GM20431 (cell line): ENCODE results near the gene GAPDHS.

ENCODE experiments used
- in situ Hi-C: fragments of 300-500 bp; cut with MseI, MboI; formaldehyde crosslinking; loops from one replicate; pipeline ENCODE4 v1.15.0; 2020; ENCODE audit warnings: low sequenced_read_pairs; ENCODE audit not compliant: unreplicated experiment

Gene GAPDHS

GRCh38 chr19:35554076-35554475, 20.8 kb downstream of the GAPDHS start:
- in situ Hi-C loops: no loop called here

DNA sequence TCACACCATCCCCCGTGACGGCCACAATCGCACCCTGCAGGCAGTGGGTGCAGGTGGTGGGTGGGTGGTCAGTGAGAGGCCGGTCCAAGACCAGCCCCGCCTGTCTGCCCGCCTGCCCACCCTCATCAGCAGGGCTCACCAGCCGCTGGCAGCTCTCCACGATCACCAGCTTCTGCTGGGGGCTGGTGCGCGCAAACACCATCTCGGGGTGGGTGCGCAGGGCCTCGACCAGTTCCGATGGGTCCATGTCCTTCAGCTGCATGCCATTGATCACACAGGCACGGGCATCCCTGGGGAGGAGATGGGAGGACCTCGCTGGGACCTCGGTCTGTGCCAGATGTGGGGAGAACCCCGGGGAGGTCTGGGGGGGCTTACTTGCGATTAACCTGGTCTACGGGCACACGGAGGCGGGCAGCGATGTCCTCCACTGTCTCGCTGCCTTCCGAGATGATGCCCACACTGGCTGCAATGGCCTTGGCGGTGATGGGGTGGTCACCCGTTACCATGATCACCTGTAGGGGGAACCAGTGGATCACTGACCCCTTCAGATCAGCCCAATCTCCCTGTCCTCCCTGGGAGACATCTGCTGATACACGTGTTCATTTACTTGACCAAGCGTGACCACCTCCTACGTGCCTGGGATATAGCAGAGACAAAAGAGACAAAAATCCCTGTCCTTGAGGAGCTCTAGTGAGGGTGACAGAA, 22.2 kb downstream of the GAPDHS start:
- in situ Hi-C loops: no loop called here

DNA sequence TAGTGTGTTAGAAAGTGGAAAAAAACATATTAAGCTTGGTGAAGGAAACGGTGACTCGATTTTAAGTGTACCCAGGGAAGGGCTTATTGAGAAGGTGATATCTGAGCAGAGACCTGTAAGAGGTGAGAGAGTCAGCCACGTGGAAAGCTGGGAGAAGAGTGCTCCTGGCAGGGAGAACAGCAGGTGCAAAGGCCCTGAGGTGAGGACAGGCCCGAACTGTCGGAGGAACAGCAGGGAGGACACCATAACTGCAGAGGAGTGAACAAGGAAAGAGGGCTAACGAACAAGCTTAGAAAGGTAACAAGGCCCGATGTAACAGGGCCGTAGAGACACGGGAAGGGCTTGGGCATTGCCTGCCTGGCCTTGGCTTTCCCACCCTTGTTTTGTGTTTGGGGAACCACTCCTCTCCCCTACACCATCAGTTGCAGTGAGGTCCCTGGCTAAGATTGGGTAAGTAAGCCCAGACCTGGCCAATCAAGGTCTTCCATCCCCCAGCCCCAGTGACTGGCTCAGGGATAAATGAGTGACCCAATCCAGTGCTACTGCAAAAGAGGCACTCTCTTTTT, 22.9 kb downstream of the GAPDHS start:
- in situ Hi-C loops: no loop called here

DNA sequence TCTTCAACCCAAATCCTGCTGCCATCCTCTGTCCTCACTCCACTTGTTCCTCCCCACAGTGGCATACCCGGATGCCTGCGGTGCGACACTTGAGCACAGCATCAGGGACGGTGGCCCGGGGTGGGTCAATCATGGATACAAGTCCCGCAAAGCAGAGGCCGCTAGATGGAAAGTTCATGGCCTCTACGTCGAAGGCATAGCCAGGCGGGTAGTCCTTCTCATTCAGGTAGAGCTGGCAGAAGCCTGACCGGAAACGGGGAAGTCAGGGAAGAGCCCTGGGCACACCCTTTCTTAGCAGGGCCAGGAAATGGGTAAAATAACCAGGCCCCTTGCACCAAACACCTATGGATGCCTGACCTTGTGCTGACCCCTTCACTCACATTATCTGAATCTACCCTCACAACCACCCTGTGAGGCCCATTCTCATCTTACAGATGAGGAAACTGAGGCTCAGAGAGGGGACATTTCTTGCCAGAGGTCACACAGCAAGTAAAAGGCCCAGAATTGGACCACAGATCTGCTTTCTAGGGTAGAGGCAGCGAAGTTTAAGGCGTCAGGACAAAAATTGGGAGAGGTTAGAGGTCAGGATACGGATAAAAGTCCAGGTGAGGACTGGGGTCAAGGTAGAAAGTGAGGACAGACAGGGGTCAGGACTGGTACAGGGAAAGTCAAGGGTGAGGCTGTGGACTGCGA, 23.7 kb downstream of the GAPDHS start:
- in situ Hi-C loops: no loop called here

DNA sequence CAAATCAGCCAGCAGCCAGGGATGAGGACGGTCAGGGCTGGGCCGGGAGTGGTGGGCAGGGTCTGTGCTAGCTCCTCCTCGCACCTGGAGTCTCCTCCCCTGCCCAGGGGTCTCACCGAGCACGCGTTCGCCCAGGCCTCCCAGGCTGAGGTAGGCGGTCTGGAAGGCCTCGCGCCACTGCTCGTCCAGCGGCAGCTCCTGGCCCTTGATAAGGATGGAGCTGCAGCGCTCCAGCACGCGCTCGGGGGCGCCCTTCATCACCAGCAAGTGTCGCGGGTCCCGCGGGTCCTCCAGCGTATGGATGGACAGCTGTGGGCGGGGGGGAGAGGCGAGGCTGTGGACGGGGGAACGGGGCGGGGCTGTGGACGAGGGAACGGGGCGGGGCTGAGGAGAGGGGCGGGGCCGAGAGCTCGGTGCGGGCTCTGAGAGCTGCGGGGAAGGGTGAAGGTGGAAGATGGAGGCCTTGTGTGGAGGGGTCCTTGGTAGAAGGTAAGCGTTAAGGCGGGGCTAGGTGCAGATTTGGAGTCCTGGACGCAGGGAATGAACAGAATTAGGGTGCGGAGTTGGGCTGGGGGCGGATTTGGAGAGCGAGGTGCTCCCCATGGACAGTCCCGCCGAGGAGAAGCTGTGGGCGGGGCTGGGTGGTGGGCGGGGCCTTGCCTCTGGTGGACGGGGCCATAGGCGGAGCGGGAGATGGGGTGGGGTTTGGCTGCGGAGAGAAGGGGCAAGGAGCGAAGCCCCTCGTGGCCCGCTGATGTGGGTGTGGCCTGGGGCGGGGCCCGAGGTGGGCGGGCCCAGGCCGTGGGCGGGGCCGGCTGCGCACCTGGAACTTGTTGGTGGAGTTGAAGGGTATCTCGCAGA, 24.5 kb downstream of the GAPDHS start:
- in situ Hi-C loops: no loop called here

GRCh38 chr19:35558400-35559280, 25.4 kb downstream of the GAPDHS start:
- in situ Hi-C loops: no loop called here

GRCh38 chr19:35559281-35559659, 26.0 kb downstream of the GAPDHS start:
- in situ Hi-C loops: no loop called here

DNA sequence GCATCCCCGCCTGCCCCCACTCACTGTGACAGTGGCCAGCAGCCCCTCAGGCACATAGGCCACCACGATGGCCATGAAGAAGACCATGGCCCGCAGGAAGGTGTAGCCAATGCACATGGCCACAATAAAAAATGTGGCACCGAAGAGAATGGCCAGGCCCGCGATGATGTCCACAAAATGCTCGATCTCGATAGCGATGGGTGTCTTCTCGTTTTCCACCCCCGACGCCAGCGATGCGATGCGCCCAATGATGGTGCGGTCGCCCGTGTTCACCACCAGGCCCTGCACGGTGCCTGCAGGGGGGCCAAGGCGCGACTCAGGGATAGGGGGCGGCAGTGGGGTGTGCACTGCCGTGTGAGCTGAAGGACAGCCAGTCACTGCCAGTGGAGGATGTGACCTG, 26.5 kb downstream of the GAPDHS start:
- in situ Hi-C loops: no loop called here

- in situ Hi-C loops: no loop called here
Observed at GRCh38 chr19:35560271-35560670, 27.0 kb downstream of the GAPDHS start.

GRCh38 chr19:35560677-35561076, 27.4 kb downstream of the GAPDHS start:
- in situ Hi-C loops: no loop called here

- in situ Hi-C loops: no loop called here
Observed at GRCh38 chr19:35561436-35561835, 28.2 kb downstream of the GAPDHS start.

DNA sequence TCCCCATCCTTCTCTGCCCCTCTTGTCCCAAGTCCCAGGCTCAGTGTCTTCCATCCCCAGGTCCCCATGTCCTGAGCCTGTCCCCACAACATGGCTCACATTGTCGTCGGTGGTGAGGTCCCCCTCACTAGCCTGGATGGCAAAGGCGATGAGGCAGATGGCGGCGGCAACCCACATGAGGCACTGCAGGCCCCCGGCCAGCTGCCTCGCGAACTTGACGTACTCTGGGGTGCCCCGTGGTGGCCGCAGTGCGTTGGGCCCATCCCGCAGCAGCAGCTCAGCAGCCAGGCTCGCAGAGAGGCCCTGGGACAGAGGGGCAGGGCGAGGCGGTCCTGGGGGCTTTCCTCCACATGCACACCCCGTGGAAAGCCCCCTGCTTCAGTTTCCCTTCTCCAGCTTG, 29.1 kb downstream of the GAPDHS start:
- in situ Hi-C loops: no loop called here

- in situ Hi-C loops: no loop called here
Observed at GRCh38 chr19:35562776-35563175, 29.5 kb downstream of the GAPDHS start.

DNA sequence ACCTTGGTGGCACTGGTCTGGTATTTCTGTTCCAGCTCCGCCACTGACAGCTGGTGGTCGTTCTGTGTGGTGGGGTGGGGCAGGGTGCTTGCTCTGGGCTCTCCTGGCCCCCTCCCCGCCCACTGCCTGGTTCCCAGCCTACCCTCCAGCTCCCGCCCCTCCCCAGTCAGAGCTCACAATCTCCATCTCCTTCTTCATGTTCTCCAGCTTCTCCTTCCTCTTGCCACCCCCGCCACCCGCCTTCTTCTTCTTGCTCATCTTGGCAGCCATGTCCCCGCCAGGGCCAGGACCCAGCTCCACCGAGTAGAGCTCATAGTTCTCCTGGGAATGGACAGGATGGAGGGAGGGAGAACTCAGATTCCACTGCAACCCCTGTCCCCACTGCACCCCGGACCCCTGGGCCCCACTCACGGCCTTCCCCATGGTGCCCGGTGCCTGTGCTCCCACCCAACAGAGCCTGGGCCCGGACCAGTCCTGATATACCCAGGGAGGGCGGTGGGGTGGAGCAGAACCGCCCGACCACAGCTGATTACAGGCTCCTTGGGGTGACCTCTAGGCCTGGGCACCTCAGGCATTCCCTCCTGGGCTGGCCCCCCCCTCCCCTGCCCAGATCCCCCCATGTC, 30.1 kb downstream of the GAPDHS start, which contains the start of gene ATP4A:
ATP4A (minus strand) TSS at position 452 of the 623 bp plus-strand sequence; CDS start at position 423, 29 bp downstream.
- in situ Hi-C loops: no loop called here

DNA sequence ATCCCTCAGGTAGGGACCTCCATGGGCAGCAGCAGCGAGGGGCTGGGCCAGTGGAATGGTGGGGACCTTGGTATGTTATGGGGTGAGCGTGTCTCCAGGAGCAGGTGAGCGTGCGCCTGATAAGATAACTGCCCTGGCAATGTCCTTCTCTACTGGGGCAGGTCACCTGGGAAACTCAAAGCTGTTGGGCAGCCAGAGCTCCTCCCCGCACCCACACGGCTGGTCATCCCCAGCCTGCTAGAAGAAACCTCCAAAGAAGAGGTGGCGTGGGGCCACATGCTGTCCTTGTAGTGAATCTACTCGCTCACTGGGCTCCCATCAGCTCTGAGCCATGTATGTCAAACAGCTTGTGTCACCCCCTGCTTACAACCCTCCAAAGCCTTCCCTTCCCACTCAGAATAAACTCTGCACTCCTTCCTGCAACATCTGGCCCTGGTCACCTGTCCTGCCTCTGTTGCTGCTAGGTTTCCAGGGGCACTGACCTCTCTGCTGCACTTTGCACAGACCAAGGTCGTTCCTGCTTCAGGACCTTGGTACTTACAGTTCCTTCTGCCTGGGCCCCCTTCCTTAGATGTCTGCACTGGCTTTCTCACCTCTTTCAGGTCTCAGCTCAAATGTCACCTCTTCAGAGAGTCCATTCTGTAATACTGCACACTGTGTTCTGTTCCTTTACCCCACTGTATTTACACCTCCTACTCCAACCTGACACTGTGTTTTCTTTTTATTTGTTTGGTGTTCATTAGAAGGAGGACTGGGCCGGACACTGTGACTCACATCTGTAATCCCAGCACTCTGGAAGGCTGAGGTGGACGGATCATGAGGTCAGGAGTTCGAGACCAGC, 32.0 kb downstream of the GAPDHS start:
- in situ Hi-C loops: no loop called here

GRCh38 chr19:35566738-35567137, 33.5 kb downstream of the GAPDHS start:
- in situ Hi-C loops: no loop called here

GRCh38 chr19:35569281-35569781, 36.1 kb downstream of the GAPDHS start:
- in situ Hi-C loops: no loop called here

DNA sequence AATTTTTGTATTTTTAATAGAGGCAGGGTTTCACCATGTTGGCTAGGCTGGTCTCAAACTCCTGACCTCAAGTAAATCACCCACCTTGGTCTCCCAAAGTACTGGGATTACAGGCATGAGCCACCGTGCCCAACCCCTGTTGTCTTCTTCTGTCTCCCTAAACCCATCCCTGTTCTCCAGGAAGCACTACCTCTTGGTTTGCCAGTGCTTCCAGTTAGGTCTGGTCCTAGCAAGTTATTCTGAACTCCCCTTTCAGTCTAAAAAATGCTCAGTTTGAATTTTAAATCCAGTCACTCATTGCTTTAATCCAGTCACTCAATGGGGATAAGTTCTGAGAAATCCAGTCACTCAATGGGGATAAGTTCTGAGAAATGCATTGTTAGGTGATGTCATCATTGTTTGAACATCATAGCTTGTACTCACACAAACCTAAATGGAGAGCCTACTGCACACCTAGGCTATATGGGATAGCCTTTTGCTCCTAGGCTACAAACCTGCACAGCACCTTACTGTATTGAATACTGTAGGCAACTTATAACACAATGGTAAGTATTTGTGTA, 38.2 kb downstream of the GAPDHS start:
- in situ Hi-C loops: no loop called here
